HepG2 (cell line): Measurements from ENCODE around the gene KRTAP5-1. TPM values are rescaled to one million over a fixed set of nuclear protein-coding genes. Genes with fewer than 3 reads are reported as not detected.

Experiments used
- AGO1 ChIP-seq: fragments of 200-400 bp; formaldehyde crosslinking; IDR thresholded peaks from 2 replicates; pipeline ENCODE4 v1.6.1; 2017; ENCODE audit warnings: mild to moderate bottlenecking, low read depth, low read length, moderate library complexity; ENCODE audit not compliant: poor library complexity, severe bottlenecking
- AGO2 ChIP-seq: fragments of 200-400 bp; formaldehyde crosslinking; optimal IDR thresholded peaks from 2 replicates; pipeline ENCODE3; 2017; ENCODE audit warnings: mild to moderate bottlenecking, low read depth, low read length, moderate library complexity
- ARID4A ChIP-seq: sonication (generic); formaldehyde crosslinking; IDR thresholded peaks from 2 replicates; pipeline ENCODE4 v1.5.0; 2020; ENCODE audit warnings: mild to moderate bottlenecking, missing genetic modification reagents, borderline replicate concordance
- CBX2 ChIP-seq, 2 experiments: fragments of 200-600 bp in 1 of 2; sonication (generic); formaldehyde crosslinking in 1 of 2; IDR thresholded peaks; 2 replicates each; pipeline versions ENCODE4 v1.7.0 to v1.8.1; 2018 to 2022; ENCODE audit warnings: low read depth in 2 of 2, low read length in 1 of 2, mild to moderate bottlenecking in 1 of 2, missing genetic modification reagents in 1 of 2
- HNF4G ChIP-seq, 2 experiments: sonication (generic) in 1 of 2; formaldehyde crosslinking in 1 of 2; IDR thresholded peaks; 2 replicates each; pipeline versions ENCODE4 v1.4.0 to v1.6.1; 2011 to 2020; ENCODE audit warnings: borderline replicate concordance in 2 of 2, low read depth in 2 of 2, mild to moderate bottlenecking in 2 of 2, low read length in 1 of 2, missing genetic modification reagents in 1 of 2, moderate library complexity in 1 of 2
- HOXA3 ChIP-seq: sonication (generic); formaldehyde crosslinking; IDR thresholded peaks from 2 replicates; pipeline ENCODE4 v1.5.0; 2020; ENCODE audit warnings: missing genetic modification reagents
- MED13 ChIP-seq: sonication (generic); formaldehyde crosslinking; IDR thresholded peaks from 2 replicates; pipeline ENCODE4 v1.5.0; 2020; ENCODE audit warnings: missing genetic modification reagents
- ZBTB7A ChIP-seq: sonication (generic); formaldehyde crosslinking; IDR thresholded peaks from 2 replicates; pipeline ENCODE4 v1.8.0; 2022; ENCODE audit warnings: mild to moderate bottlenecking, missing genetic modification reagents
- ZNF430 ChIP-seq: sonication (generic); formaldehyde crosslinking; IDR thresholded peaks from 2 replicates; pipeline ENCODE4 v1.9.0; 2021; ENCODE audit warnings: mild to moderate bottlenecking, missing genetic modification reagents
- ZNF468 ChIP-seq: sonication (generic); formaldehyde crosslinking; IDR thresholded peaks from 2 replicates; pipeline ENCODE4 v1.8.0; 2022; ENCODE audit warnings: mild to moderate bottlenecking, moderate library complexity, missing genetic modification reagents
- ZNF558 ChIP-seq: sonication (generic); formaldehyde crosslinking; IDR thresholded peaks from 2 replicates; pipeline ENCODE4 v1.9.0; 2022; ENCODE audit warnings: mild to moderate bottlenecking, missing genetic modification reagents, borderline replicate concordance
- ZNF607 ChIP-seq: sonication (generic); formaldehyde crosslinking; IDR thresholded peaks from 2 replicates; pipeline ENCODE4 v1.5.1; 2020; ENCODE audit warnings: missing genetic modification reagents, mild to moderate bottlenecking, borderline replicate concordance
- ZNF616 ChIP-seq: sonication (generic); formaldehyde crosslinking; IDR thresholded peaks from 2 replicates; pipeline ENCODE4 v1.5.0; 2020; ENCODE audit warnings: low read depth, mild to moderate bottlenecking, missing genetic modification reagents
- polyA plus RNA-seq, 8 experiments: library from polyadenylated mRNA; depleted of rRNA in 3 of 8; stranded (reverse) in 7 of 8; unstranded in 1 of 8; fragments of >200 nt; fragmentation: Illumina TruSeq in 4 of 8; extraction: Trizol in 4 of 8; gene quantifications; 2 replicates each; pipeline versions ENCODE4 v1.2.1 to v1.2.3, GENCODE V29; 2011 to 2016; ENCODE audit warnings: low read depth in 4 of 8, missing spikeins in 1 of 8, mixed read lengths in 1 of 8; ENCODE audit not compliant: insufficient read depth in 1 of 8
- total RNA-seq, 5 experiments: library from RNA; depleted of rRNA; stranded (reverse); fragments of >200 nt; fragmentation: Illumina TruSeq; extraction: Trizol; gene quantifications; 2 replicates each; pipeline ENCODE4 v1.2.3, GENCODE V29; 2016; ENCODE audit warnings: low read depth in 1 of 5
- TF ChIP-seq, protein P1 (sequence below): sonication (generic); formaldehyde crosslinking; IDR thresholded peaks from 2 replicates; pipeline ENCODE4 v1.5.1; 2020; ENCODE audit warnings: mild to moderate bottlenecking, missing genetic modification reagents, moderate library complexity
- TF ChIP-seq, protein P2 (sequence below): sonication (generic); formaldehyde crosslinking; IDR thresholded peaks from 2 replicates; pipeline ENCODE4 v1.4.0; 2020; ENCODE audit warnings: missing genetic modification reagents, borderline replicate concordance

The KRTAP5-1 gene
- total and polyA plus RNA-seq, 2 of the 13 experiments (the other 11 are each of a cell fraction or from before 2014, with no cell fraction given): not detected

GRCh38 chr11:1570896-1571759 is 14.0 kb downstream of the KRTAP5-1 start (continued):
- TF ChIP-seq AGO2: peak; percentile 32
- no peak for TF ChIP-seq CBX2 (IDR thresholded peaks at IDR 0.05; ENCODE audit: low read depth, low read length)
- no peak for TF ChIP-seq CBX2 (CRISPR knock-in tag; IDR thresholded peaks at IDR 0.05; ENCODE audit: low read depth)
- TF ChIP-seq ZNF616 (CRISPR knock-in tag): no peak
- TF ChIP-seq ZNF468 (CRISPR knock-in tag): no peak
- TF ChIP-seq ZNF607: peak; percentile 63; the same call in 1 of the 2 replicates
- TF ChIP-seq, protein P1, sequence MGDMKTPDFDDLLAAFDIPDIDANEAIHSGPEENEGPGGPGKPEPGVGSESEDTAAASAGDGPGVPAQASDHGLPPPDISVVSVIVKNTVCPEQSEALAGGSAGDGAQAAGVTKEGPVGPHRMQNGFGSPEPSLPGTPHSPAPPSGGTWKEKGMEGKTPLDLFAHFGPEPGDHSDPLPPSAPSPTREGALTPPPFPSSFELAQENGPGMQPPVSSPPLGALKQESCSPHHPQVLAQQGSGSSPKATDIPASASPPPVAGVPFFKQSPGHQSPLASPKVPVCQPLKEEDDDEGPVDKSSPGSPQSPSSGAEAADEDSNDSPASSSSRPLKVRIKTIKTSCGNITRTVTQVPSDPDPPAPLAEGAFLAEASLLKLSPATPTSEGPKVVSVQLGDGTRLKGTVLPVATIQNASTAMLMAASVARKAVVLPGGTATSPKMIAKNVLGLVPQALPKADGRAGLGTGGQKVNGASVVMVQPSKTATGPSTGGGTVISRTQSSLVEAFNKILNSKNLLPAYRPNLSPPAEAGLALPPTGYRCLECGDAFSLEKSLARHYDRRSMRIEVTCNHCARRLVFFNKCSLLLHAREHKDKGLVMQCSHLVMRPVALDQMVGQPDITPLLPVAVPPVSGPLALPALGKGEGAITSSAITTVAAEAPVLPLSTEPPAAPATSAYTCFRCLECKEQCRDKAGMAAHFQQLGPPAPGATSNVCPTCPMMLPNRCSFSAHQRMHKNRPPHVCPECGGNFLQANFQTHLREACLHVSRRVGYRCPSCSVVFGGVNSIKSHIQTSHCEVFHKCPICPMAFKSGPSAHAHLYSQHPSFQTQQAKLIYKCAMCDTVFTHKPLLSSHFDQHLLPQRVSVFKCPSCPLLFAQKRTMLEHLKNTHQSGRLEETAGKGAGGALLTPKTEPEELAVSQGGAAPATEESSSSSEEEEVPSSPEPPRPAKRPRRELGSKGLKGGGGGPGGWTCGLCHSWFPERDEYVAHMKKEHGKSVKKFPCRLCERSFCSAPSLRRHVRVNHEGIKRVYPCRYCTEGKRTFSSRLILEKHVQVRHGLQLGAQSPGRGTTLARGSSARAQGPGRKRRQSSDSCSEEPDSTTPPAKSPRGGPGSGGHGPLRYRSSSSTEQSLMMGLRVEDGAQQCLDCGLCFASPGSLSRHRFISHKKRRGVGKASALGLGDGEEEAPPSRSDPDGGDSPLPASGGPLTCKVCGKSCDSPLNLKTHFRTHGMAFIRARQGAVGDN (CRISPR knock-in tag): peak; percentile 54
- 0 out of 2 replicates have a peak, but pooled peaks have one; percentile 27 for TF ChIP-seq MED13 (CRISPR knock-in tag)
- no peak for TF ChIP-seq HNF4G (IDR thresholded peaks at IDR 0.05; ENCODE audit: borderline replicate concordance, low read depth, low read length)
- TF ChIP-seq HNF4G (CRISPR knock-in tag; IDR thresholded peaks at IDR 0.05; ENCODE audit: borderline replicate concordance, low read depth): no peak
- 0 out of 2 replicates have a peak, but pooled peaks have one; percentile 12 for TF ChIP-seq HOXA3
- no peak for TF ChIP-seq ZNF430 (CRISPR knock-in tag)
- TF ChIP-seq ARID4A: 0 out of 2 replicates have a peak, but pooled peaks have one; percentile 32
- TF ChIP-seq AGO1: peak; percentile 74
- 0 out of 2 replicates have a peak, but pooled peaks have one; percentile 33 for TF ChIP-seq ZNF558 (CRISPR knock-in tag)
- TF ChIP-seq, protein P2, sequence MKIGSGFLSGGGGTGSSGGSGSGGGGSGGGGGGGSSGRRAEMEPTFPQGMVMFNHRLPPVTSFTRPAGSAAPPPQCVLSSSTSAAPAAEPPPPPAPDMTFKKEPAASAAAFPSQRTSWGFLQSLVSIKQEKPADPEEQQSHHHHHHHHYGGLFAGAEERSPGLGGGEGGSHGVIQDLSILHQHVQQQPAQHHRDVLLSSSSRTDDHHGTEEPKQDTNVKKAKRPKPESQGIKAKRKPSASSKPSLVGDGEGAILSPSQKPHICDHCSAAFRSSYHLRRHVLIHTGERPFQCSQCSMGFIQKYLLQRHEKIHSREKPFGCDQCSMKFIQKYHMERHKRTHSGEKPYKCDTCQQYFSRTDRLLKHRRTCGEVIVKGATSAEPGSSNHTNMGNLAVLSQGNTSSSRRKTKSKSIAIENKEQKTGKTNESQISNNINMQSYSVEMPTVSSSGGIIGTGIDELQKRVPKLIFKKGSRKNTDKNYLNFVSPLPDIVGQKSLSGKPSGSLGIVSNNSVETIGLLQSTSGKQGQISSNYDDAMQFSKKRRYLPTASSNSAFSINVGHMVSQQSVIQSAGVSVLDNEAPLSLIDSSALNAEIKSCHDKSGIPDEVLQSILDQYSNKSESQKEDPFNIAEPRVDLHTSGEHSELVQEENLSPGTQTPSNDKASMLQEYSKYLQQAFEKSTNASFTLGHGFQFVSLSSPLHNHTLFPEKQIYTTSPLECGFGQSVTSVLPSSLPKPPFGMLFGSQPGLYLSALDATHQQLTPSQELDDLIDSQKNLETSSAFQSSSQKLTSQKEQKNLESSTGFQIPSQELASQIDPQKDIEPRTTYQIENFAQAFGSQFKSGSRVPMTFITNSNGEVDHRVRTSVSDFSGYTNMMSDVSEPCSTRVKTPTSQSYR (CRISPR knock-in tag): peak; percentile 41; the same call in 1 of the 2 replicates
- TF ChIP-seq ZBTB7A (CRISPR knock-in tag): 0 out of 2 replicates have a peak, but pooled peaks have one; percentile 42
